Cardiac septum (tissue), 1 donor: ENCODE measurements around the gene DDX49. TPM values are rescaled to one million over a fixed set of nuclear protein-coding genes. Genes with fewer than 3 reads are reported as not detected.

Experiments used
- DNase-seq: peaks from one replicate; pipeline ENCODE4 v3.0.0-alpha.2; 2020; ENCODE audit warnings: low spot score
- intact Hi-C: fragments of 100-400 bp; cut with DNase I; formaldehyde crosslinking; loops from one replicate; pipeline ENCODE4 v1.14.0; 2022
- total RNA-seq: library from RNA; stranded (reverse); fragmentation: NEBNext Ultra II Directional; extraction: Animal tissue kit (Norgen Biotek cat#: 25700); gene quantifications from one replicate; pipeline ENCODE4 v1.2.1, GENCODE V29; 2021
- donor health status: DM: no; HTN: no; CAD: no.

Gene DDX49
- total RNA-seq, 1 donor from 2014 or later, result 22.9 TPM

DNA sequence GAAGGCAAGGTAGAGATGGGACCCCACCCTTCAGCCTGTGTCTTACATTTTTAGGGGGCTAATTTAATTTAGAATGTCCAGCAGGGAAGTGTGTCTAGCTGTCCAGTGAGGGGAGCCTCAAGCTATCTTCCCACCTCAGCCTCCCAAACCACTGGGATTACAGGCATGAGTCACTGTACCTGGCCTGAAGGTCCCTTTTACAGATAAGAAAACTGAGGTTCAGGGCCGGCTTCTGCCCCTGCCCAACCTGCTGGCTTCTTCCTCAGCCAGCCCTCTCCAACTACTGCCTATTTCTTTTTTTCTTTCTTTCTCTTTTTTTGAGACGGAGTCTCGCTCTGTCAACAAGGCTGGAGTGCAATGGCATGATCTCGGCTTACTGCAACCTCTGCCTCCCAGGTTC lies 40.9 kb downstream of the DDX49 start:
- intact Hi-C loops, result no loop called here
- DNase-seq, result no peak

DNA sequence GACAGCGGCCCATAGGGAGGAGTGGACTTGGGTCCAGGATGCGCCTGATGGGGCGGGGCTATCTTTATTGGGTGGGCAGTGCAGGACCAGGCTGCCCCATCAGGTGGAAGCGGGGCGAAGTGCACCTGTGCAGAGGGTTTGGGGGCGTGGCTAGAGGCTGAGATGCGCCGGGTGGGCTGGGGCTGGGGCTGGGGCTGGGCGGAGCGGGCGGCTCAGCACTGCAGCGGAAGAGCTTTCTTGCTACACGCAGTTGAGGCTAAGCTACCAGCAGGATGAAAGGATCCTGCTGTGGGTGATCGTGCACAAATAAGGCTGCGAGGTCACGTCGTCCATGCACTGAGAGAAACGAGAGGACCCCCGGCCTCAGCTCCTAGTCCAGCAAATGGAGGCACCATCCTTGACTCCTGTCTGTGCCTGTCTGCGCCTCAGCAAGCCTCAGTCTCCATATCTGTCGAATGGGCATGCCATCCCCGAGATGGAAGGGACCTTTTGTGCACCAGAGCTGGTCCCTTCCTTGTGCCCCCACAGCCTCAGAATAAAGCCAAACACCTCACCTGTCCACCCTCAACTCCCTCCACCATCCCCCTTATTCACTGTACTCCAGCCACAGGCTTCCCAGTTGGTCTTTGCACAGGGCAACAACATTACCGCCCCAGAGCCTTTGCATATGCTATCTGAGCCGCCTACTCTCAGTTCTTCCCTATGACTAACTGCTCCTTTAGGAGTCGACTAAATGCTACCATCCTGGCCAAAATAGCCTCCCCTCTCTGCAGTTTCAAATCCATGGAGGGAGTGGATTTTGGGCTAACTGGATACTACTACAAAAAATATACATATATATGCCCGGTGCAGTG lies 42.5 kb downstream of the DDX49 start:
- intact Hi-C loops, result no loop called here
- DNase-seq, result no peak

GRCh38 chr19:18964121-18964520 lies 44.6 kb downstream of the DDX49 start:
- intact Hi-C loops, result no loop called here
- no peak for DNase-seq

- intact Hi-C loops, result no loop called here
- DNase-seq, result no peak
These were observed 46.8 kb downstream of the DDX49 start for GRCh38 chr19:18966307-18966706.

DNA sequence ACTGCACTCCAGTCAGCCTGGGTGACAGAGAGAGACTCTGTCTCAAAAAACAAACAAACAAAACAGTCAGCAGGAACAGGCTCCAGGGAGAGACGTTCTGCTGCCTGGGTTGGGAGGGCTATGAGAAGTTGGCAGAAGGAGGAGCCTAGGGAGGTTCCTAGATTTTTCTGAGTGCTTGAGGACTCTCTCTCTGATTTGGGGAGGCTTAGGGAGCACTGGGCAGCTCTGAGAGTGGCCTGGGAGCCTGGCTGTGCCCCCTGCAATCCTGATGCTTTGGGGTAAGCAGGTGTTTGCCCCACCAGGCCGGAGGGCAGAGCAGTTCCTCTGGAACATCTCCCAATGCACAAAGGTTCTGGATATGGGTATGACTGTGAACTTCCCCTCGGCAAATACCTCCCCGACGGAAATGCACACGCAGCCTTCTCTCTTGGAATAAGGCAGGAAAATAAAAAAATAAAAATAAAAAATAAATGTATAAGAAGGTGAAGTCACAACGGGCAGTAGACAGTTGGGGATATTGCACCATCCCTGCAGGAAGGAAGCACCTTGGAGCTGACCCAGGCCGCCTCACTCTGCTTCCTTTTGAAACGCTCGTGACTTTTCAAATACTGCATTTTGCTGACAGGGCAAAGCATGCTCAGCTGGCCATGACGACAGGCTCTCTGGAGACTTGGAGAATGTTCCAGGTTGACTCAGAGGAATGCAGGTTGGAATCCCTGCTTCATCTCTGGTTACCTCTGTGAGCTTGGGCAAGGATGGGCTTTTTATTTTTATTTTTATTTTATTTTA lies 48.0 kb downstream of the DDX49 start:
- intact Hi-C loops, result no loop called here
- peak; percentile 87 for DNase-seq

DNA sequence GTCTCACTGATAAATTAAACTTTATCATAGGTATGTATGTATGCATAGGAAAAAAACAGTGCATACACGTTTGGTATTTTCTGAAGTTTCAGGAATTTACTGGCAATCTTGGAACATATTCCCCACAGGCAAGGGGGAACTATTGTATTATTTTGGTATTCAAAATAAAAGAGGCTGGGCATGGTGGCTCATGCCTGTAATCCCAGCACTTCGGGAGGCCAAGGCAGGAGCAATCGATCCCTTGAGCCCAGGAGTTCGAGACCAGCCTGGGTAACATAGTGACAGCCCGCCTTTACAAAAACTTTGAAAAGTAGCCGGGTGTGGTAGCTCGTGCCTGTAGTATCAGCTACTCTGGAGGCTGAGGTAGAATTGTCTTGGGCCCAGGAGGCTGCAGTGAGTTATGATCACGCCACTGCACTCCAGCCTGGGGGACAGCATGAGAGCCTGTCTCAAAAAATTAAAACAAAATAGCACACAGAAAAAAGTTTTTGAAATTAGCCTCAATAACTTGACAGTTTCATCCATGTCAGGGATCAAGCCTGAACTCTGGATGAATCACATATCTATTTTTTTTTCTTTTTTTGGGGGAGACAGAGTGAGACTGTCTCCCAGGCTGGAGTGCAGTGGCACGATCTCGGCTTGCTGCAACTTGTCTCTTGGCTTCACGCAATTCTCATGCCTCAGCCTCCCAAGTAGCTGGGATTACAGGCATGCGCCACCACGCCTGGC lies 50.6 kb downstream of the DDX49 start:
- intact Hi-C loops, result no loop called here
- DNase-seq, result no peak

GRCh38 chr19:18972301-18972811 lies 52.8 kb downstream of the DDX49 start:
- DNase-seq, result no peak
- intact Hi-C loops, result no loop called here

- intact Hi-C loops, result no loop called here
- DNase-seq, result no peak
These were observed 53.3 kb downstream of the DDX49 start for GRCh38 chr19:18972851-18973250.

DNA sequence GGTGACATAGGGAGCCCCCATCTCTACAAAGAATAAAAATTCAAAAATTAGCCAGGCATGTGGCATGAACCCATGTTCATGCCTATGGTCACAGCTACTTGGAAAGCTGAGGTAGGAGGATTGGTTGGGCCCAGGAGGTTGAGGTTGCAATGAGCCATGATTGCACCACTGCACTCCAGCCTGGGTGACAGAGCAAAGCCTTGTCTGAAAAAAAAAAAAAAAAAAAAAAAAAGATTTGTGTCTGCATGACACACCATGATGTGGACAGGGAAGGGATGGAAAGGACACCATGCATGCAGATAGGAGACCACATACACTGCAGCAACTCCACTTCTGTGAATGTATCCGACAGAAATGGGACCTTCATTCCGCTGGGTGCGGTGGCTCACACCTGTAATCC lies 55.5 kb downstream of the DDX49 start:
- intact Hi-C loops, result no loop called here
- no peak for DNase-seq

GRCh38 chr19:18975869-18976268 lies 56.4 kb downstream of the DDX49 start:
- DNase-seq, result no peak
- intact Hi-C loops, result no loop called here

Other genes starting within 250 kb of the DDX49 start
- 8.8 TPM for gene CRTC1, start 236.0 kb upstream of the DDX49 start, total RNA-seq
- gene COMP, start 128.4 kb upstream of the DDX49 start, total RNA-seq, result 31.8 TPM
- 40.2 TPM for gene UPF1, start 87.8 kb upstream of the DDX49 start, total RNA-seq
- gene CERS1, start 23.6 kb upstream of the DDX49 start, total RNA-seq, result 1.8 TPM
- gene COPE, start 328 bp upstream of the DDX49 start, total RNA-seq, result 133 TPM
- 15.6 TPM for gene HOMER3, start 21.5 kb downstream of the DDX49 start, total RNA-seq
- 60.4 TPM for gene SUGP2, start 113.8 kb downstream of the DDX49 start, total RNA-seq
- 15.9 TPM for gene ARMC6, start 113.9 kb downstream of the DDX49 start, total RNA-seq
- 14.9 TPM for gene SLC25A42, start 144.3 kb downstream of the DDX49 start, total RNA-seq
- 12.2 TPM for gene TMEM161A, start 218.8 kb downstream of the DDX49 start, total RNA-seq